Smooth muscle cell (in vitro differentiated cells): ENCODE data around the gene BROX. TPM values are rescaled to one million over a fixed set of nuclear protein-coding genes. Genes with fewer than 3 reads are reported as not detected.
A peak's percentile ranks its signal among the peaks of the same experiment; 100 is the strongest.

ENCODE experiments used
- DNase-seq: peaks from one replicate; lab custom pipeline; 2025; ENCODE audit not compliant: unreplicated experiment; lab: John Stamatoyannopoulos, UW
- H2AFZ ChIP-seq: fragments of 200-600 bp; sonication (generic); 2 replicates; pipeline ENCODE4 v1.6.0; 2016; ENCODE audit warnings: antibody characterized with exemption, low read depth, mild to moderate bottlenecking
- H3F3A ChIP-seq: fragments of 200-600 bp; sonication (generic); 2 replicates; pipeline ENCODE4 v1.6.0; 2017; ENCODE audit warnings: antibody characterized with exemption, low read depth
- H3K27ac ChIP-seq: fragments of 200-600 bp; sonication (generic); 2 replicates; pipeline ENCODE4 v1.5.1; 2016; ENCODE audit warnings: low read depth, mild to moderate bottlenecking
- H3K27me3 ChIP-seq: fragments of 200-600 bp; sonication (generic); 2 replicates; pipeline ENCODE4 v1.6.1; 2016; ENCODE audit warnings: low read depth, mild to moderate bottlenecking
- H3K36me3 ChIP-seq: fragments of 200-600 bp; sonication (generic); 2 replicates; pipeline ENCODE4 v1.5.1; 2016; ENCODE audit warnings: low read depth
- H3K4me1 ChIP-seq: fragments of 200-600 bp; sonication (generic); 2 replicates; pipeline ENCODE4 v1.5.1; 2016; ENCODE audit warnings: low read depth
- H3K4me2 ChIP-seq: fragments of 200-600 bp; sonication (generic); 2 replicates; pipeline ENCODE4 v1.6.0; 2016; ENCODE audit warnings: mild to moderate bottlenecking
- H3K4me3 ChIP-seq: fragments of 200-600 bp; sonication (generic); 2 replicates; pipeline ENCODE4 v1.5.1; 2016; ENCODE audit warnings: mild to moderate bottlenecking
- H3K79me2 ChIP-seq: fragments of 200-600 bp; sonication (generic); 2 replicates; pipeline ENCODE4 v1.6.0; 2016; ENCODE audit warnings: low read depth, mild to moderate bottlenecking
- H3K9ac ChIP-seq: fragments of 200-600 bp; sonication (generic); 2 replicates; pipeline ENCODE4 v1.6.0; 2016; ENCODE audit warnings: low read depth
- H3K9me3 ChIP-seq: fragments of 200-600 bp; sonication (generic); replicated peaks from 2 replicates; pipeline ENCODE4 v1.5.1; 2016; ENCODE audit warnings: low read depth
- H4K20me1 ChIP-seq: fragments of 200-600 bp; sonication (generic); 2 replicates; pipeline ENCODE4 v1.6.0; 2016; ENCODE audit warnings: low read depth
- CTCF ChIP-seq: fragments of 200-600 bp; sonication (generic); IDR thresholded peaks from 2 replicates; pipeline ENCODE4 v1.5.1; 2017; ENCODE audit warnings: borderline replicate concordance, mild to moderate bottlenecking, antibody characterized with exemption; ENCODE audit not compliant: insufficient read depth, poor library complexity, severe bottlenecking
- WGBS: methylation state at CpG from one replicate; pipeline ENCODE4 v1.1.7; 2016; ENCODE audit warnings: low lambda C conversion rate; 5-methylcytosine and 5-hydroxymethylcytosine counted together
- polyA plus RNA-seq: library from polyadenylated mRNA; unstranded; fragments of >200 nt; fragmentation: Nextera tagmentation; extraction: Ambion mirVana; gene quantifications from 2 replicates; pipeline ENCODE4 v1.2.1, GENCODE V29; 2016
- total RNA-seq: library from RNA; depleted of rRNA; stranded (reverse); fragments of >200 nt; gene quantifications from 2 replicates; pipeline ENCODE4 v1.2.3, GENCODE V29; 2014

The BROX gene
- total and polyA plus RNA-seq, 2 experiments from 2014 or later: 13.3 to 64.3 TPM

DNA sequence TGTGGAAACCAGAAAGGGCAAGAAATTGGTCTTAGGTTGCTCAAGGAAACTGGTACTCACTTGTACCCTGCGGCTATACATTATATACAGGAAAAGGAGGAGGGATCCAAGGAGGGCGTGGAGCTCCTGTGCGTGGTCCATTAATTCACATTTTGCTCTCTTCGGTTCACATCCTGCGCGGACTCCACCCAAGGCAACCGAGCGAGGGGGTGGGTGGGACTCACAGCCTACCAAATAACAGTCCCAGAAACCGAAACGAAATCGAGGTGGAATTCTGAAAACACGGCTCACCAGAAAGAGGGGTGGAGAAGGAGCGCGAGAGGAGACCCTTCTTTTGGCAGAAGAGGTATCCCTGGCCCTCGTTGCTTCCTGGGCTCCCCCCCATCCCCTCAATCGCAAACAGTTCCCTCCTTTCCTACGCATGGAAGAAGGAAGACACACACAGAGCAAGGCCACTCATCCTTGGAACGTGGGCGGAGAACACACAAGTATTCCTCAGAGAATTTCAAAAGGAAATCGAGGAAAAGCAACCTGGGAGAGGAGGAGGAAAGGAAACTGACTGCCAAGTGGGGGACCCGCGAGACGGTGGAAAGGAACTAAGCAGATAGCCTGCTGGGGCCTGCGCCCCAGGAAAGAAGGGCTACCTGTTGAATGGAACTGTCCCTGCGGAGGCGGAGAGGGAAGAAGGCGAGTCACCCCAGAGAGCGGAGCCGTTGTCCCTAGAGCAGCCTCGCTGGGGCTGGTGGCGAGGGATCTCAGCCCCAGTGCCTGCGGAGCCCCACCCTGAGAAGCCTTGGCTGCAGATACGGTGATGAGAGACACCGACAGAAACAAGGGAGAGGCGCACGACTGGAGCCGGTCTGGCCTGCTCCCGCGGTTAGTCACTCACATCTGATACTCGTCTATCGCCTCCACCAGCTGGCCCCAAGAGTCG lies 778 bp upstream of the BROX start:
- Histone ChIP-seq H3K4me2 (peak overlapping the region; percentile 94), H3F3A (peaks cover 3% of the 10 kb centered on the region), H3K4me3 (peak overlapping the region; percentile 85), H2AFZ (peak overlapping the region; percentile 75), H4K20me1 (peaks cover 18% of the 10 kb centered on the region), H3K4me1 (peaks cover 11% of the 10 kb centered on the region), H3K9me3 (no peaks in the 10 kb centered on the region), H3K79me2 (peaks cover 58% of the 10 kb centered on the region), H3K9ac (peak overlapping the region; percentile 72), H3K27me3 (no peaks in the 10 kb centered on the region), H3K36me3 (no peaks in the 10 kb centered on the region), H3K27ac (peak overlapping the region; percentile 69)
- DNase-seq: peak; percentile 40
- WGBS: under 1% methylated on average over 42 of the region's 42 CpGs
- no peak for TF ChIP-seq CTCF

GRCh38 chr1:222713091-222713961 lies 962 bp downstream of the BROX start:
- H3K36me3 ChIP-seq: peaks cover 8% of the 10 kb centered on the region
- peak overlapping the region; percentile 94 for H3K9ac ChIP-seq
- peak; percentile 64 for DNase-seq
- H3K9me3 ChIP-seq: no peaks in the 10 kb centered on the region
- H3K4me1 ChIP-seq: peaks cover 11% of the 10 kb centered on the region
- H3K27ac ChIP-seq: peak overlapping the region; percentile 99
- H3K4me3 ChIP-seq: peak overlapping the region; percentile 85
- H3K4me2 ChIP-seq: peak overlapping the region; percentile 96
- 2% methylated on average over 39 of the region's 39 CpGs for WGBS
- no peak for TF ChIP-seq CTCF
- H3K79me2 ChIP-seq: peaks cover 41% of the 10 kb centered on the region
- peaks cover 3% of the 10 kb centered on the region for H3F3A ChIP-seq
- peak overlapping the region; percentile 99 for H2AFZ ChIP-seq
- H3K27me3 ChIP-seq: no peaks in the 10 kb centered on the region
- H4K20me1 ChIP-seq: peaks cover 11% of the 10 kb centered on the region

DNA sequence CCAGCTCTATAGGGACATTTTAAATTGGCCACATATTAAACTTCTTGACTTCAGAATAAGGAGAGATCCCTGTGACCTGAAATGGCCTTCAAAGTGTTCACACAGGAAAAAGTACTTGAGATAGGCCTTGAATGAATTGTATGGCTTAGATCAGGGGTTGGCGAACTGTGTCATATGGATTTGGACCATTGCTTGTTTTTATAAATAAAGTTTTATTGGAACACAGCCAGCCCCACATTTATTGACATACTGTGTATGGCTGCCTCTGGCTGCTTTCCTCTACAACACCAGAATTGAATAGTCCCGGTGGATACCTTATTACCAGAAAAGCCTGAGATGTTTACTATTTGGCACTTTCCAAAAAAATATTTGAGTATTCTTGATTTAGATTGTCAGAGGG lies 4.0 kb downstream of the BROX start:
- Histone ChIP-seq H3K4me1 (no peaks in the 10 kb centered on the region), H4K20me1 (no peaks in the 10 kb centered on the region), H3K4me3 (no peak overlapping the region), H3K79me2 (peaks cover 14% of the 10 kb centered on the region), H3K27ac (no peak overlapping the region), H3K9me3 (no peaks in the 10 kb centered on the region), H3K36me3 (peaks cover 35% of the 10 kb centered on the region), H2AFZ (no peak overlapping the region), H3K27me3 (no peaks in the 10 kb centered on the region), H3K4me2 (no peak overlapping the region), H3F3A (peaks cover 3% of the 10 kb centered on the region), H3K9ac (no peak overlapping the region)
- no peak for TF ChIP-seq CTCF
- DNase-seq: no peak
- WGBS: 96% methylated on average over 2 of the region's 2 CpGs
